Measurements from ENCODE around the gene GPD1L.

DNA sequence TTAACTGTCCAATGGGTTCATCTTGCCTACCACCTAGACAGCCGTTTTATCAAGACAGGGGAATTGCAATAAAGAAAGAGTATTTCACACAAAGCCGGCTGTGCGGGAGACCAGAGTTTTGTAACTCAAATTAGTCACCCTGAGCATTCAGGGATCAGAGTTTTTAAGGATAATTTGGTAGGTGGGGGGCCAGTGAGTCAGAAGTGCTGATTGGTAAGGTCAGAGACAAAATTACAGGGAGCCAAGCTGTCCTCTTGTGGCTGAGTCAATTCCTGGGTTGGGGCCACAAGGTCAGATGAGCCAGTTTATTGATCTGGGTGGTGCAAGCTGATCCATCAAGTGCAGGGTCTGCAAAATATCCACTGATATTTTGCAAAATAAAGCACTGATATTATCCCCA lies 29.9 kb upstream of the GPD1L start:
- TF ChIP-seq CTCF (IDR thresholded peaks at IDR 0.05; ENCODE audit: low read length) (no peak), EZH2 (IDR thresholded peaks at IDR 0.05; ENCODE audit: borderline replicate concordance, low read length) (no peak)

Data from OCI-LY1 (cell line).